GM12874 (cell line): Measurements from ENCODE around the gene SCLY.

ENCODE experiments used
- TF ChIP-seq, protein P1 (sequence below): IDR thresholded peaks from 2 replicates; pipeline ENCODE4 v1.5.1; 2011; ENCODE audit warnings: low read depth, mild to moderate bottlenecking, control low read depth, low read length, moderate library complexity; ENCODE audit not compliant: insufficient read depth

The SCLY gene

DNA sequence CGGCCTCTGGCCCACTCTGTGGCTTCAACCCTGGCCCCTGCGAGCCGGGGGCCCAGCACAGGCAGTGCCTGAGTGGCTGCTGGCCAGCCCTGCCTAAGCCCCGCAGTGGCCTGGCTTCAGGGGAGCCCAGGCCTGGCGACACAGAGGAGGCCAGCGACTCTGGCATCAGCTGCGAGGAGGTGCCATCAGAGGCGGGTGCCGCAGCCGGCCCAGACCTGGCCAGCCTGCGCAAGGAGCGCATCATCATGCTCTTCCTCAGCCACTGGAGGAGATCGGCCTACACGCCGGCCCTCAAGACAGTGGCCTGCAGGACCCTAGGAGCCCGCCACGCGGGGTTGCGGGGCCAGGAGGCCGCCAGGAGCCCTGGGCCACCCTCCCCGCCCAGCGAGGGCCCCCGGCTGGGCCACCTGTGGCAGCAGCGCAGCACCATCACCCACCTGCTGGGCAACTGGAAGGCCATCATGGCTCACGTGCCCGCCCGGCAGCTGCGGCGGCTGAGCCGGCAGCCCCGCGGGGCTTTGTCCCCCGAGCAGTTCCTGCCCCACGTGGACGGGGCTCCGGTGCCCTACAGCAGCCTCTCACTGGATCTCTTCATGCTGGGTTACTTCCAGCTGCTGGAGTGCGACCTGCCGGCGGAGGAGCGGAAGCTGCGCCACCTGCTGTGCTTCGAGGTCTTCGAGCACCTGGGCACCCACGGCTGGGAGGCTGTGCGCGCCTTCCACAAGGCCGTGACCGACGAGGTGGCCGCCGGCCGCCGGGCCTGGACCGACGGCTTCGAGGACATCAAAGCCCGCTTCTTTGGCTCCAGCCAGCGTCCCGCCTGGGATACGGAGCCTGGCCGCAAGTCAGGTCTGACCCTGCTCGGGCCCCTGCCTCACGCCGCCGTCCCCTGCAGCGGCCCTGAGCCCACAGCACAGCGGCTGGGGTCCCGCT lies 70.2 kb downstream of the SCLY start:
- TF ChIP-seq, protein P1, sequence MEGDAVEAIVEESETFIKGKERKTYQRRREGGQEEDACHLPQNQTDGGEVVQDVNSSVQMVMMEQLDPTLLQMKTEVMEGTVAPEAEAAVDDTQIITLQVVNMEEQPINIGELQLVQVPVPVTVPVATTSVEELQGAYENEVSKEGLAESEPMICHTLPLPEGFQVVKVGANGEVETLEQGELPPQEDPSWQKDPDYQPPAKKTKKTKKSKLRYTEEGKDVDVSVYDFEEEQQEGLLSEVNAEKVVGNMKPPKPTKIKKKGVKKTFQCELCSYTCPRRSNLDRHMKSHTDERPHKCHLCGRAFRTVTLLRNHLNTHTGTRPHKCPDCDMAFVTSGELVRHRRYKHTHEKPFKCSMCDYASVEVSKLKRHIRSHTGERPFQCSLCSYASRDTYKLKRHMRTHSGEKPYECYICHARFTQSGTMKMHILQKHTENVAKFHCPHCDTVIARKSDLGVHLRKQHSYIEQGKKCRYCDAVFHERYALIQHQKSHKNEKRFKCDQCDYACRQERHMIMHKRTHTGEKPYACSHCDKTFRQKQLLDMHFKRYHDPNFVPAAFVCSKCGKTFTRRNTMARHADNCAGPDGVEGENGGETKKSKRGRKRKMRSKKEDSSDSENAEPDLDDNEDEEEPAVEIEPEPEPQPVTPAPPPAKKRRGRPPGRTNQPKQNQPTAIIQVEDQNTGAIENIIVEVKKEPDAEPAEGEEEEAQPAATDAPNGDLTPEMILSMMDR, result no peak

DNA sequence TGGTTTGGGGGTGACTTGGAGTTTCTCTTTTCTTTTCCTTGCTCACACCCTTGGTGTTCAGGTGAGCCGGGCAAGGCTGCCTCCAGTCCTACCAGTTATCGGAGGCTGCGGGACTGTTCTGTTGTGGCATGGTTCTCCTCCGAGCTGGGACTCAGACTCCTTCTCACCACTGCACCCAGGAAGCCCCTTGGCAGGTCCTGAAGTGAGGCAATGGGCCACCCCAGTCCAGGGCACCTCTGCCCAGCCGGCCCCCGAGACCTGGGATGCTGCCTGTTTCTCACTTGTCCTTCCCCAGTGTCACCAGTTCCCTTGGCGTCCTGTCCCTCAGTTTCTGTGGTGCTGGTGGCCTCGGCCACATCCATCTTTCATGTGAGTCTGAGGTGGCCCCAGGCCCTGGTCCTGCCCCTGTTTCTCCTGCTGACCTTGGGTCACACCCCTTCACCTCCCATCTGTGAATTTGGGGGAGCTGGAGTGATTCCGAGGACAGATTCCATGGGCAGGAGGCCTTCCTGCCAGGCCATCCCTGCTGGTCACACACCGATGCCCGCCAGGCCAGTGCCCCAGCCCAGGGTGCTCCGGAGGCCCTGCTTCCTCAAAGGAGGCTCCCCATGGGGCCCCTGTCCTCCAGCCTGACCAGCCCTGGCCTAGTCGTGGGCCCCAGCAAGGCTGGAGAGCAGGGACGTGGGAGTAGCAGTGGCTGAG lies 71.1 kb downstream of the SCLY start:
- TF ChIP-seq, protein P1, result no peak

DNA sequence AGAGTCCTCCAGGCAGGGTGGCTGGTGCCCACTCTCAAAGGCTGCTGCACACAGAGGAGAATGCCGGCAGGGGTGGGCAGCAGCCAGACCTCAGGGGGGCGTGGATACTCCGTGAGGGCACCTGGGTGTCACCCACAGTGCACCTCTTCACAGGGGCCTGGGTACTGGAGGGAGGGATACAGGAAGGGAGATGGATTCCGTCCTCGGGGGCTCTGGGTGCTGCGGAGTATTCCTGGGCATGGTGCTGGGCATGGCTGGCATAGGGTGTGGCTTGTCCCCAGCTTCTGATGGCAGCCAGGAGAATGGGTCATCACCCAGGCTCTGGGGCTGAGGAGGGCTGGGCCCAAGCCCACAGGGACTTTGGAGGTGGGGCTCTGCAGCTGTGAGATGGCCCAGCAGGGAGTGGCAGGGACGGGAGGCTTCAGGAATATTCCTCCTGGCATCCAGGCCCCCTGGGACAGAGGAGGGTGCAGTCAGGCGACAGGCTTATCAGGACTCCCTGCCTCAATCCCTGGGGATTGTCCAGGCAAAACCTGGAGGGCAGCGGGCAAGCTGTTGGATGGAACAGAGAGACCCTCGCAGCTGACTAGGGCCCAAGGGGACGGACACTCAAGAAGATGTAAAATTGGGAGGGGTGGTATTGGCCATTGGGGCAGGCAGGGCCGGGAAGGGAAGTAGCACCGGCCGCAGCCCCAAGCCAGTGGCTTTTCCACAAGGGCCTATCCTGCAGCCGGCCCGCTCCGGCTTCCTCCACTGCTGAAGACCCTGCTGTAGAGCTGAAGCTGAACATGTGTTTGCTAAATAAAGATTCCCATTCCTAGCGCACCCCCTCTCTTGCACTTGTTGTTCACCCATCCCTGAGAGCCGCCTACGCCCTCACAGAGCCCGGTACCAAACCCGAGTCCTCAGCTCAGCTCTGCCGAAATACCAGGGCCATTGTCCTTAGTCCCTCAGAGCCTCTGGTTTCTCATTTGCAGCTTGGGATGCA lies 72.0 kb downstream of the SCLY start:
- TF ChIP-seq, protein P1, result no peak

DNA sequence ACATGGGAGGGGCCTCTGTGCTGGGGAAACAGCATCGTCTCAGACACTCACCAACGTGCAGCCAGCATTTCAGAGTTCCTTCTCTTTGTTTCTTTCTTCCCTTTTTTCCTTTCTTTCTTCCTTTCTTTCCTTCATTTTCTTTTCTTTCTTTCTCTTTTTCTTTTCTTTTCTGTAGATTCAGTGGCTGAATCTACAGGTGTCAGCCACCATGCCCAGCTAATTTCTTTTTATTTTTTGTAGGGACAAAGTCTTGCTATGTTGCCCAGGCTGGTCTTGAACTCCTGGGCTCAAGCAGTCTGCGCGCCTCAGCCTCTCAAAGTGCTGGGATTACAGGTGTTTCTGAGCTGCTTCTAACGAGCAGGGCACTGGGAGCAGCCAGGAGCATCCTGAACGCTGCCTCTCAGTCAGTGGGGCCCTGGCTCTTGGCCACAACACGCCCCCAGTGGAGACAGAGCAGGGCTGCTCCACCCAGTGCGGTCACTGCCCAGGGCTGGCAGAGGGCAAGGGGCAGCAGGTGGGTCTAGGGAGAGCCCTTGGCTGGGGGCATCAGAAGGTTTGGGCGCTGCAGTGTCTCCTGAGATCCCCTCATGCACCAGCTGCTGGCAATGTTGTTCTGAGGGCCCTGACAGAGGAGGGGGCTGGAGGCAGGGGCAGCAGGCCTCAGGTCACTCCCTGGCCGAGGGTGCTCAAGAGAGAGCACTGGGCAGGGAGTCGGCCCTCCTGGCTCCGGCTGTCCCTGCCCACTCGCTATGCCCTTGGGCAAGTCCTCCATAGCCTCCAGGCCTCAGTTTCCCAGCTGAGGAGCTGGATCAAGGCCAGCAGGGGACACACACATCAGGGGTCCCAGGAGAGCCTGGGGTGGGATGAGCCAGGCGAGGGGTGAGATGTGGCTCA lies 72.9 kb downstream of the SCLY start:
- TF ChIP-seq, protein P1, result no peak

DNA sequence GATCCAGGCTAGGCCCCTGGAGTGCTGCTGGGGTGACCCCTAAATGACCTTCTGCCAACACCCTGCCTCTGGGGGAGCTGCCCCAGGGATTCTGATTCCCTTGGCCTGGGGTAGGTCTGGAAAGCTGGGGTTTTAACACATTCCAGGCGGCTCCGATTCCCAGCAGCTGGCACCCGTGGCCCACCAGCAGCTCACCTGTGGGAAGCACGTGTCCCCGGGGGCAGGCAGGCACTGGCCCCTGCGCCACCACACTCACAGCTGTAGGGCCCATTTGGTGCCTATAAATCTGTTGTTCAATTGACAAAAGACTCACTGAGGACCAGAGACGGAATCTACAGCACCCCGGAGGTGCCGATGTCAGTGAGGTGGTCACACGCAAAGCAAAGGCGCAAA lies 73.6 kb downstream of the SCLY start:
- TF ChIP-seq, protein P1, result no peak

DNA sequence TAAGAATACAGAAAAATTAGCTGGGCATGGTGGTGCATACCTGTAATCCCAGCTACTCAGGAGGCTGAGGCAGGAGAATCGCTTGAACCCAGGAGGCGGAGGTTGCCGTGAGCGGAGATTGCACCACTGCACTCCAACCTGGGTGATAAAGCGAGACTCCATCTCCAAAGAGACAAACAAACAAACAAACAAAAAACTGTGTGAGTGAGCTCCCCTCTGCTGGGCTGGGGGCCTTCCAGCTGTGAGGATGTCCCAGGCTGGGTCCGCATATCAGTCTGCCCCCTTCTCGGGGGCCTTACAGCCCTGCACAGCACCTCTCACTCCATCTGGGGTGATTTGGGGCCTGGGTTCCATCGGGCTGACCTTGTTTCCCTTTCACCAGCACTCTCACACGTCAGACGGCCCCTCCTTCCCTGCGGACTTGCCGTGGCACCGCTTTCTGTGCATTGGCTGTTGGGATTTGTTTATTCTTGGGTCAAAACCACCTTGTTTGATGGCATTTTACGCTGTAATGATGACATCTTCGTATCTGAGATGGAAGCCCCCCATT lies 74.9 kb downstream of the SCLY start:
- TF ChIP-seq, protein P1, result no peak
